CD14-positive monocyte (primary cell): ENCODE measurements around the gene HOXD10. TPM values are rescaled to one million over a fixed set of nuclear protein-coding genes. Genes with fewer than 3 reads are reported as not detected.

ENCODE experiments used
- DNase-seq, 3 donors: peaks; one replicate each; pipeline ENCODE4 v3.0.0-alpha.2; 2011 to 2022
- H2AFZ ChIP-seq: 2 replicates; pipeline ENCODE4 v1.6.0; 2012; ENCODE audit warnings: mild to moderate bottlenecking, low read depth, low read length, inconsistent platforms; ENCODE audit not compliant: insufficient read depth, poor library complexity, severe bottlenecking
- H3K27ac ChIP-seq, 2 donors: 1 replicate in 1 of 2; 2 replicates in 1 of 2; pipeline ENCODE4 v1.5.1; 2012 to 2013; ENCODE audit warnings: low read length in 2 of 2, control low read depth in 1 of 2, inconsistent platforms in 1 of 2, low read depth in 1 of 2, mild to moderate bottlenecking in 1 of 2
- H3K27me3 ChIP-seq, 2 donors: one replicate each; pipeline versions ENCODE4 v1.6.0 to v1.6.1; 2011 to 2013; ENCODE audit warnings: low read length in 2 of 2; ENCODE audit not compliant: control insufficient read depth in 2 of 2, insufficient read depth in 2 of 2
- H3K36me3 ChIP-seq, 2 donors: replicated peaks in 1 of 2; 1 replicate in 1 of 2; 2 replicates in 1 of 2; pipeline versions ENCODE4 v1.5.1 to v1.6.1; 2012 to 2013; ENCODE audit warnings: low read length in 2 of 2, control low read depth in 1 of 2, inconsistent platforms in 1 of 2, mild to moderate bottlenecking in 1 of 2; ENCODE audit not compliant: insufficient read depth in 2 of 2, control insufficient read depth in 1 of 2
- H3K4me1 ChIP-seq, 2 donors: 1 replicate in 1 of 2; 2 replicates in 1 of 2; pipeline versions ENCODE4 v1.5.1 to v1.6.1; 2012 to 2013; ENCODE audit warnings: low read length in 2 of 2, control low read depth in 1 of 2, inconsistent platforms in 1 of 2, mild to moderate bottlenecking in 1 of 2, moderate library complexity in 1 of 2; ENCODE audit not compliant: insufficient read depth in 2 of 2, control insufficient read depth in 1 of 2
- H3K4me2 ChIP-seq: replicated peaks from 2 replicates; pipeline ENCODE3; 2012; ENCODE audit warnings: low read length, moderate library complexity, mild to moderate bottlenecking; ENCODE audit not compliant: poor library complexity, severe bottlenecking; ENCODE audit errors: extremely low read depth
- H3K4me3 ChIP-seq, 3 experiments: fragments of 200-600 bp in 1 of 3; sonication (generic) in 1 of 3; replicated peaks in 1 of 3; 1 replicate in 2 of 3; 2 replicates in 1 of 3; pipeline ENCODE4 v1.5.1; 2011 to 2013; ENCODE audit warnings: low read length in 3 of 3, mild to moderate bottlenecking in 3 of 3, control low read depth in 2 of 3, low read depth in 2 of 3, inconsistent platforms in 1 of 3, moderate library complexity in 1 of 3
- H3K79me2 ChIP-seq: 2 replicates; pipeline ENCODE4 v1.6.0; 2012; ENCODE audit warnings: mild to moderate bottlenecking, control low read depth, inconsistent platforms, low read length, moderate library complexity; ENCODE audit not compliant: insufficient read depth
- H3K9ac ChIP-seq: 2 replicates; pipeline ENCODE4 v1.6.0; 2017; ENCODE audit warnings: low read length, mild to moderate bottlenecking; ENCODE audit not compliant: insufficient read depth, poor library complexity, severe bottlenecking
- H3K9me3 ChIP-seq, 2 donors: replicated peaks in 1 of 2; 1 replicate in 1 of 2; 2 replicates in 1 of 2; pipeline versions ENCODE4 v1.5.1 to v1.6.1; 2012 to 2013; ENCODE audit warnings: low read length in 2 of 2, control low read depth in 1 of 2; ENCODE audit not compliant: control insufficient read depth in 1 of 2, insufficient read depth in 1 of 2
- H4K20me1 ChIP-seq: 2 replicates; pipeline ENCODE4 v1.6.0; 2012; ENCODE audit warnings: mild to moderate bottlenecking, low read length, control low read depth, moderate library complexity; ENCODE audit not compliant: insufficient read depth
- H3K27ac Mint-ChIP-seq, 7 donors: one replicate each; pipeline ENCODE4 v1.8.0; 2020; ENCODE audit warnings: mild to moderate bottlenecking in 7 of 7, mixed read lengths in 7 of 7, moderate library complexity in 6 of 7, inconsistent platforms in 2 of 7
- H3K27me3 Mint-ChIP-seq, 3 donors: one replicate each; pipeline ENCODE4 v1.8.0; 2021 to 2022; ENCODE audit warnings: low read depth in 3 of 3, mild to moderate bottlenecking in 3 of 3, mixed read lengths in 3 of 3, moderate library complexity in 3 of 3, inconsistent platforms in 1 of 3
- H3K36me3 Mint-ChIP-seq, 2 donors: one replicate each; pipeline ENCODE4 v1.8.0; 2020; ENCODE audit warnings: mixed read lengths in 2 of 2, inconsistent platforms in 1 of 2, mild to moderate bottlenecking in 1 of 2
- H3K4me1 Mint-ChIP-seq: one replicate; pipeline ENCODE4 v1.8.0; 2020; ENCODE audit warnings: mild to moderate bottlenecking, mixed read lengths
- H3K4me3 Mint-ChIP-seq, 2 donors: one replicate each; pipeline ENCODE4 v1.8.0; 2020; ENCODE audit warnings: mild to moderate bottlenecking in 2 of 2, mixed read lengths in 2 of 2, moderate library complexity in 1 of 2
- H3K9me3 Mint-ChIP-seq, 7 donors: one replicate each; pipeline ENCODE4 v1.8.0; 2020 to 2022; ENCODE audit warnings: mixed read lengths in 7 of 7, mild to moderate bottlenecking in 6 of 7, moderate library complexity in 6 of 7, inconsistent platforms in 2 of 7
- CTCF ChIP-seq: fragments of 200-600 bp; IDR thresholded peaks from one replicate; pipeline ENCODE4 v1.8.0; 2022; ENCODE audit warnings: antibody characterized with exemption, mild to moderate bottlenecking
- WGBS: methylation state at CpG from one replicate; pipeline ENCODE4 v1.1.5; 2013; ENCODE audit warnings: missing lambda C conversion rate; ENCODE audit not compliant: insufficient coverage; 5-methylcytosine and 5-hydroxymethylcytosine counted together
- intact Hi-C, 2 donors: fragments of 100-400 bp; cut with micrococcal nuclease; formaldehyde crosslinking; loops; one replicate each; pipeline versions ENCODE4 v1.15.0 to v1.15.1; 2023
- polyA plus RNA-seq, 3 donors: library from polyadenylated mRNA; depleted of rRNA in 1 of 3; unstranded in 2 of 3; stranded (reverse) in 1 of 3; fragments of 300-500 nt in 2 of 3; fragments of >200 nt in 1 of 3; fragmentation: Illumina TruSeq in 2 of 3; gene quantifications; 1 replicate in 2 of 3; 2 replicates in 1 of 3; pipeline ENCODE4 v1.2.3, GENCODE V29; 2012 to 2021

HOXD10 gene
- polyA plus RNA-seq, 3 donors = not detected

DNA sequence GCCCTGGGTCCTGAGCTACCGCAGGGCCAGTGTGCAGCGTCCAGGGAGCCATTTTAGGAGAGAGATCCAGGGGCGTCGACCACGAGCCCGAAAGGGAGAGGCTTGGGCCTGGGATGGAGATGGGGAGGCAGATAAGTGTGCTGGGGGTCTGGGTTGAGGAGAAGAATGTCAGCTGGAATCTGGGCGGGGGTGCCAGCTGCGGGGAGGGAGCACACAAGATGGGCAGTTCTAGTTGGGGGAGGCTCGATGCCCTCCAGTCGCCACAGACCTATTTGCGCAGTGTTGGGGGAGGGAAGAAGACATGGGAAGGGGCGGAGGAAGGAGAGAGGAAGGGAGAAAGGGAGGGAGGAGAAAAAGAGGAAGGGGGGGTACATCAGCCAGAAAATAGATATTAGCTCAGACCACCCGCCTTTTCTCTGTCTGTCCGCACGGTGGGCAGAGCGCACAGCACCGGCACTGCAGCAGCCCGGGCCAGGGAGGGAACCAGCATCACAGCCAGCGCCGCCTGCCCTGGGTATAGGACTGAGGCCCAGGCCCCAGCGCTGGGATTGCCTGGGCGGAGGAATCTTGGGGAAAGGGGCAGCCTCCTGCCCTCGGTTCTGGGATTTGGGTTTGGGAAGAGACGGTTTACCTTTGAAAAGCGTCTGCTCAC, 11.4 kb upstream of the HOXD10 start:
- 8% methylated on average over 24 of the region's 25 CpGs for WGBS
- intact Hi-C loops = no loop called here
- no peaks in the 10 kb centered on the region for H3K36me3 ChIP-seq
- Mint-ChIP-seq H3K4me1 (peaks cover 27% of the 10 kb centered on the region), H3K27ac (no peak overlapping the region), H3K27me3 (peaks cover 90 to 98% (median 91%) of the 10 kb centered on the region in 3 donors), H3K9me3 (peaks cover 0 to 38% (median 29%) of the 10 kb centered on the region in 7 donors), H3K4me3 (peak overlapping the region in 1 of 2 donors; percentile 83), H3K36me3 (peaks cover 3 to 13% of the 10 kb centered on the region in 2 donors)
- no peak overlapping the region for H3K4me2 ChIP-seq
- no peaks in the 10 kb centered on the region for H4K20me1 ChIP-seq
- H3K4me3 ChIP-seq = no peak overlapping the region
- H3K4me1 ChIP-seq = peaks cover 6 to 12% of the 10 kb centered on the region in 2 donors
- no peak overlapping the region for H3K27ac ChIP-seq
- no peak overlapping the region for H2AFZ ChIP-seq
- no peaks in the 10 kb centered on the region for H3K79me2 ChIP-seq
- peaks cover 74 to 93% of the 10 kb centered on the region in 2 donors for H3K27me3 ChIP-seq
- no peak overlapping the region for H3K9ac ChIP-seq
- H3K9me3 ChIP-seq = peaks cover 0 to 66% of the 10 kb centered on the region in 2 donors
- DNase-seq = no peak
- TF ChIP-seq CTCF = no peak

GRCh38 chr2:176105730-176106580, 10.6 kb upstream of the HOXD10 start:
- no peaks in the 10 kb centered on the region for H4K20me1 ChIP-seq
- peaks cover 6 to 12% of the 10 kb centered on the region in 2 donors for H3K4me1 ChIP-seq

More at GRCh38 chr2:176105730-176106580, 10.6 kb upstream of the HOXD10 start:
- no peak overlapping the region for H2AFZ ChIP-seq
- Mint-ChIP-seq H3K4me1 (peaks cover 24% of the 10 kb centered on the region), H3K27ac (no peak overlapping the region), H3K36me3 (peaks cover 3 to 13% of the 10 kb centered on the region in 2 donors), H3K9me3 (peaks cover 0 to 39% (median 24%) of the 10 kb centered on the region in 7 donors), H3K27me3 (peaks cover 90 to 98% (median 91%) of the 10 kb centered on the region in 3 donors), H3K4me3 (peak overlapping the region in 1 of 2 donors; percentile 83)
- DNase-seq = no peak
- no peak overlapping the region for H3K27ac ChIP-seq
- H3K36me3 ChIP-seq = no peaks in the 10 kb centered on the region
- H3K4me2 ChIP-seq = peak overlapping the region; percentile 59
- intact Hi-C loops = no loop called here
- H3K9me3 ChIP-seq = peaks cover 0 to 63% of the 10 kb centered on the region in 2 donors
- H3K9ac ChIP-seq = no peak overlapping the region
- TF ChIP-seq CTCF = no peak
- 8% methylated on average over 23 of the region's 25 CpGs for WGBS
- H3K4me3 ChIP-seq = peak overlapping the region in 1 of 3 experiments; percentile 63
- no peaks in the 10 kb centered on the region for H3K79me2 ChIP-seq
- H3K27me3 ChIP-seq = peaks cover 77 to 93% of the 10 kb centered on the region in 2 donors
